SU-DHL-6 (cell line): Measurements from ENCODE around the gene CYBC1.

Experiments used
- H2AFZ ChIP-seq: fragments of 200-600 bp; sonication (generic); 2 replicates; pipeline ENCODE4 v1.6.1; 2014; ENCODE audit warnings: low read depth, mild to moderate bottlenecking, moderate library complexity, mixed read lengths, antibody characterized with exemption, low read length; ENCODE audit not compliant: severe bottlenecking
- H3F3A ChIP-seq: fragments of 200-600 bp; shearing (Covaris generic); 2 replicates; pipeline ENCODE4 v1.6.0; 2016; ENCODE audit warnings: antibody characterized with exemption, mild to moderate bottlenecking; ENCODE audit not compliant: insufficient read depth
- H3K27ac ChIP-seq: fragments of 200-600 bp; sonication (generic); 2 replicates; pipeline ENCODE4 v1.5.1; 2016; ENCODE audit warnings: low read depth, mild to moderate bottlenecking, low read length, moderate library complexity, mixed read lengths
- H3K27me3 ChIP-seq: fragments of 200-600 bp; sonication (generic), shearing (Covaris generic); 2 replicates; pipeline ENCODE4 v1.6.0; 2014; ENCODE audit warnings: mild to moderate bottlenecking, low read length
- H3K36me3 ChIP-seq: fragments of 200-600 bp; sonication (generic); 2 replicates; pipeline ENCODE4 v1.6.1; 2014; ENCODE audit warnings: mild to moderate bottlenecking, low read length, mixed read lengths
- H3K4me2 ChIP-seq: fragments of 300-600, 200-600 bp; shearing (Covaris generic), sonication (generic); 2 replicates; pipeline ENCODE4 v1.6.0; 2014; ENCODE audit warnings: low read length, low read depth, mild to moderate bottlenecking; ENCODE audit not compliant: poor library complexity, severe bottlenecking
- H3K4me3 ChIP-seq: fragments of 200-600 bp; sonication (generic); 2 replicates; pipeline ENCODE4 v1.5.1; 2014; ENCODE audit warnings: antibody characterized with exemption, low read length, mild to moderate bottlenecking, mixed read lengths; ENCODE audit not compliant: insufficient read depth, poor library complexity, severe bottlenecking
- H3K79me2 ChIP-seq: fragments of 200-600 bp; sonication (generic); 2 replicates; pipeline ENCODE4 v1.6.1; 2014; ENCODE audit warnings: mild to moderate bottlenecking, low read length, moderate library complexity; ENCODE audit not compliant: insufficient read depth
- H3K9ac ChIP-seq: fragments of 200-600 bp; sonication (generic); 2 replicates; pipeline ENCODE4 v1.7.0; 2014; ENCODE audit warnings: mild to moderate bottlenecking, low read length
- H3K9me2 ChIP-seq: fragments of 200-600 bp; sonication (generic); replicated peaks from 2 replicates; pipeline ENCODE4 v1.6.1; 2014; ENCODE audit warnings: low read length; ENCODE audit not compliant: insufficient read depth
- H3K9me3 ChIP-seq: fragments of 200-600 bp; sonication (generic); 2 replicates; pipeline ENCODE4 v1.6.1; 2014; ENCODE audit warnings: low read length, mixed read lengths; ENCODE audit not compliant: insufficient read depth
- H4K20me1 ChIP-seq: fragments of 200-600 bp; sonication (generic); 2 replicates; pipeline ENCODE4 v1.6.1; 2014; ENCODE audit warnings: low read depth, mild to moderate bottlenecking, antibody characterized with exemption, low read length, moderate library complexity, mixed read lengths
- EZH2phosphoT487 ChIP-seq: fragments of 200-600 bp; sonication (generic), shearing (Covaris generic); conservative IDR thresholded peaks from 2 replicates; pipeline ENCODE4 v1.6.1; 2018; ENCODE audit warnings: mild to moderate bottlenecking, antibody characterized with exemption, low read length, moderate library complexity, mixed read lengths
- TF ChIP-seq, protein P1 (sequence below): fragments of 200-600 bp; sonication (generic); IDR thresholded peaks from one replicate; pipeline ENCODE4 v1.5.1; 2017; ENCODE audit warnings: antibody characterized with exemption, mild to moderate bottlenecking, low read length, moderate library complexity; ENCODE audit not compliant: insufficient read depth, poor library complexity, severe bottlenecking

The CYBC1 gene

GRCh38 chr17:82492643-82493225 is 42.2 kb upstream of the CYBC1 start:
- H3K36me3 ChIP-seq, result no peaks in the 10 kb centered on the region
- H2AFZ ChIP-seq, result no peak overlapping the region
- H3K79me2 ChIP-seq, result no peaks in the 10 kb centered on the region
- no peaks in the 10 kb centered on the region for H3K9me2 ChIP-seq
- no peaks in the 10 kb centered on the region for H3K27me3 ChIP-seq
- no peak overlapping the region for H3K4me2 ChIP-seq
- H3K4me3 ChIP-seq, result no peak overlapping the region
- no peak overlapping the region for H3K27ac ChIP-seq
- H3K9ac ChIP-seq, result no peak overlapping the region
- no peak for TF ChIP-seq EZH2phosphoT487
- TF ChIP-seq, protein P1, sequence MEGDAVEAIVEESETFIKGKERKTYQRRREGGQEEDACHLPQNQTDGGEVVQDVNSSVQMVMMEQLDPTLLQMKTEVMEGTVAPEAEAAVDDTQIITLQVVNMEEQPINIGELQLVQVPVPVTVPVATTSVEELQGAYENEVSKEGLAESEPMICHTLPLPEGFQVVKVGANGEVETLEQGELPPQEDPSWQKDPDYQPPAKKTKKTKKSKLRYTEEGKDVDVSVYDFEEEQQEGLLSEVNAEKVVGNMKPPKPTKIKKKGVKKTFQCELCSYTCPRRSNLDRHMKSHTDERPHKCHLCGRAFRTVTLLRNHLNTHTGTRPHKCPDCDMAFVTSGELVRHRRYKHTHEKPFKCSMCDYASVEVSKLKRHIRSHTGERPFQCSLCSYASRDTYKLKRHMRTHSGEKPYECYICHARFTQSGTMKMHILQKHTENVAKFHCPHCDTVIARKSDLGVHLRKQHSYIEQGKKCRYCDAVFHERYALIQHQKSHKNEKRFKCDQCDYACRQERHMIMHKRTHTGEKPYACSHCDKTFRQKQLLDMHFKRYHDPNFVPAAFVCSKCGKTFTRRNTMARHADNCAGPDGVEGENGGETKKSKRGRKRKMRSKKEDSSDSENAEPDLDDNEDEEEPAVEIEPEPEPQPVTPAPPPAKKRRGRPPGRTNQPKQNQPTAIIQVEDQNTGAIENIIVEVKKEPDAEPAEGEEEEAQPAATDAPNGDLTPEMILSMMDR, result no peak
- H3K9me3 ChIP-seq, result no peaks in the 10 kb centered on the region
- H3F3A ChIP-seq, result peaks cover 19% of the 10 kb centered on the region; the same call in 1 of the 2 replicates
- H4K20me1 ChIP-seq, result no peaks in the 10 kb centered on the region

DNA sequence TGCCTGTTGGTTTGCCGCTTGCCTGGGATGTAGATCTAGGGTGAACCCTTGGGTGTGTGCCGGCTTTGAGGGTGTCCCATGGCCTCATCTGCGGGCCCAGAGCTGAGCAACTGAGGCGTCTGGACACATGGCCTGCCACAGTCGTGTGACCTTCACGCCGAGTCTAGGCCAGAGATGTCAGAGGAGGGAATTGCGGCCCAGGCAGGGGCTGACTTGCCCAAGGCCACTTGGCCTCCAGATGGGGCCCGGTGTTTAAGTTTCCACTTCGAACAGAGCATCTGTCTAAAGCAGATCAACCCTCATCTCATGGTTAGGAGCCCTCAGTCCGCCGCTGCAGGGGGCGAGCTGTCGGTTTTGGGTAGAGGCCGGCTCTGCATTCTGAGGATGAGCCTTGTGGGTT is 41.0 kb upstream of the CYBC1 start:
- Histone ChIP-seq H3K4me3 (no peak overlapping the region), H4K20me1 (no peaks in the 10 kb centered on the region), H3K4me2 (no peak overlapping the region), H3K27me3 (no peaks in the 10 kb centered on the region), H3K9me2 (no peaks in the 10 kb centered on the region), H3K9ac (no peak overlapping the region), H2AFZ (no peak overlapping the region), H3K9me3 (no peaks in the 10 kb centered on the region), H3K27ac (no peak overlapping the region), H3K36me3 (no peaks in the 10 kb centered on the region), H3K79me2 (no peaks in the 10 kb centered on the region), H3F3A (peaks cover 19% of the 10 kb centered on the region; the same call in 1 of the 2 replicates)
- TF ChIP-seq, protein P1, result no peak
- TF ChIP-seq EZH2phosphoT487, result no peak

GRCh38 chr17:82491196-82491530 is 40.6 kb upstream of the CYBC1 start:
- Histone ChIP-seq H3K27ac (no peak overlapping the region), H3K79me2 (no peaks in the 10 kb centered on the region), H3K9me3 (no peaks in the 10 kb centered on the region), H3K27me3 (no peaks in the 10 kb centered on the region), H3K4me3 (no peak overlapping the region), H3K9ac (no peak overlapping the region), H2AFZ (no peak overlapping the region), H3K4me2 (no peak overlapping the region), H3K36me3 (no peaks in the 10 kb centered on the region), H4K20me1 (no peaks in the 10 kb centered on the region), H3K9me2 (no peaks in the 10 kb centered on the region), H3F3A (peaks cover 16% of the 10 kb centered on the region; the same call in 1 of the 2 replicates)
- no peak for TF ChIP-seq EZH2phosphoT487

GRCh38 chr17:82490512-82491195 is 40.1 kb upstream of the CYBC1 start:
- Histone ChIP-seq H3K36me3 (no peaks in the 10 kb centered on the region), H3K27ac (no peak overlapping the region), H3K79me2 (no peaks in the 10 kb centered on the region), H4K20me1 (no peaks in the 10 kb centered on the region), H3K4me2 (no peak overlapping the region), H3F3A (peaks cover 12% of the 10 kb centered on the region; the same call in 1 of the 2 replicates), H3K9ac (no peak overlapping the region), H2AFZ (no peak overlapping the region), H3K4me3 (no peak overlapping the region), H3K9me2 (no peaks in the 10 kb centered on the region), H3K27me3 (no peaks in the 10 kb centered on the region), H3K9me3 (no peaks in the 10 kb centered on the region)
- TF ChIP-seq EZH2phosphoT487, result no peak
- TF ChIP-seq, protein P1, result no peak
